IMR-90 (cell line): Measurements from ENCODE around the gene GSK3B.

Source experiments
- FOS ChIP-seq: fragments of 150-350 bp; IDR thresholded peaks from 2 replicates; pipeline ENCODE4 v1.6.1; 2016; ENCODE audit warnings: low read depth, low read length
- TF ChIP-seq, protein P1 (sequence below): conservative IDR thresholded peaks from 2 replicates; pipeline ENCODE4 v1.5.1; 2012; ENCODE audit warnings: mild to moderate bottlenecking, low read depth, low read length, improper control_type of control experiment

GRCh38 chr3:119967353-119968006, 126.8 kb downstream of the GSK3B start:
- TF ChIP-seq, protein P1, sequence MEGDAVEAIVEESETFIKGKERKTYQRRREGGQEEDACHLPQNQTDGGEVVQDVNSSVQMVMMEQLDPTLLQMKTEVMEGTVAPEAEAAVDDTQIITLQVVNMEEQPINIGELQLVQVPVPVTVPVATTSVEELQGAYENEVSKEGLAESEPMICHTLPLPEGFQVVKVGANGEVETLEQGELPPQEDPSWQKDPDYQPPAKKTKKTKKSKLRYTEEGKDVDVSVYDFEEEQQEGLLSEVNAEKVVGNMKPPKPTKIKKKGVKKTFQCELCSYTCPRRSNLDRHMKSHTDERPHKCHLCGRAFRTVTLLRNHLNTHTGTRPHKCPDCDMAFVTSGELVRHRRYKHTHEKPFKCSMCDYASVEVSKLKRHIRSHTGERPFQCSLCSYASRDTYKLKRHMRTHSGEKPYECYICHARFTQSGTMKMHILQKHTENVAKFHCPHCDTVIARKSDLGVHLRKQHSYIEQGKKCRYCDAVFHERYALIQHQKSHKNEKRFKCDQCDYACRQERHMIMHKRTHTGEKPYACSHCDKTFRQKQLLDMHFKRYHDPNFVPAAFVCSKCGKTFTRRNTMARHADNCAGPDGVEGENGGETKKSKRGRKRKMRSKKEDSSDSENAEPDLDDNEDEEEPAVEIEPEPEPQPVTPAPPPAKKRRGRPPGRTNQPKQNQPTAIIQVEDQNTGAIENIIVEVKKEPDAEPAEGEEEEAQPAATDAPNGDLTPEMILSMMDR: no peak
- TF ChIP-seq FOS: no peak
